ENCODE measurements around the gene GGNBP2. TPM values are rescaled to one million over a fixed set of nuclear protein-coding genes. Genes with fewer than 3 reads are reported as not detected.

The GGNBP2 gene
- total and polyA plus RNA-seq, 2 donors (not counting 1 experiment from before 2014, with no cell fraction given): 77.0 to 81.9 TPM

DNA sequence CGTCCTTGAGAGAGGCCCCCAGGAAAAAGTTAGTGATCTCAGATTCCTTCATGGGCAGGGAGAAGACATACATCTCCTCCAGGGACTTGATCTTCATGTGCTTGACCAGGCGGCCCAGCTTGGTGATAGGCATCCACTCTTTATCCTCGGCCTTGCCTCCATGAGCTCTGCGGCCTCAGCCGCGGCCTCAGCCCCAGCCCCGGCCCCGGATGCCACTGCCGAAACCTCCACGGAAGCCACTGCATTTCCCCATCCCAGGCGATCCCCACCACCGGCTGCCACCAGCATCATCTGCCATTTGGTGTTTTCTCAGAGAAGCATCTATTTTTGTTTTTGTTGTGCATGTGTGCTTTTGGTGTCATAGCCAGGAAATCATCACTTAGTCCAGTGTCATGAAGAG lies 30.3 kb downstream of the GGNBP2 start:
- H4K20me1 ChIP-seq (ENCODE audit: control insufficient read depth, extremely low read depth, insufficient read depth, low read length): no peaks in the 10 kb centered on the region

DNA sequence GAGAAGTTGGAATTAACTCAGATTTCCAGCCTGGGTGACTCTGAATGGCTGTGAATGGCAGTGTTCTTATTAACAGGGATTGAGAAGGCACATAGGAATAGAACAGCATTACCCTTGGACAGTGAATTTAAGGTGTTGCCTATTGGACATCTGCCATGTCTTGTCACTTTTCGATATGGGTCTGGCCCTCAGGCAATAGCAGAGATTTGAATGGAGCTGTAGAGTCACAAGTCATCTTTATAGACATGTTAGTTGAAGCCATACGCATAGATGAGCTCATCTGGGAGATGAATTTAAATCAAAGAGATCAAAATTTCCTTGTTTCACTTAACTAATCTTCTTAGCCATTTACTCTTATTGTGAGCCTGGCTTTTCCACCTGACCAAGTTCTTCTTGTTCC lies 32.1 kb downstream of the GGNBP2 start:
- no peaks in the 10 kb centered on the region for H3K9me3 ChIP-seq (ENCODE audit: control insufficient read depth, insufficient read depth, low read depth, low read length)
- H2AFZ ChIP-seq (ENCODE audit: low read length): no peak overlapping the region
- H3K36me3 ChIP-seq (ENCODE audit: control insufficient read depth, insufficient read depth, low read length): peaks cover 7% of the 10 kb centered on the region
- H3K9ac ChIP-seq (ENCODE audit: insufficient read depth, low read length): no peak overlapping the region
- H4K20me1 ChIP-seq (ENCODE audit: control insufficient read depth, extremely low read depth, insufficient read depth, low read length): no peaks in the 10 kb centered on the region
- no peaks in the 10 kb centered on the region for H3K27me3 ChIP-seq (ENCODE audit: control insufficient read depth, insufficient read depth, low read length)
- no peak for TF ChIP-seq EZH2 (IDR thresholded peaks at IDR 0.05; ENCODE audit: low read length, missing control alignments)
- TF ChIP-seq, protein P1, sequence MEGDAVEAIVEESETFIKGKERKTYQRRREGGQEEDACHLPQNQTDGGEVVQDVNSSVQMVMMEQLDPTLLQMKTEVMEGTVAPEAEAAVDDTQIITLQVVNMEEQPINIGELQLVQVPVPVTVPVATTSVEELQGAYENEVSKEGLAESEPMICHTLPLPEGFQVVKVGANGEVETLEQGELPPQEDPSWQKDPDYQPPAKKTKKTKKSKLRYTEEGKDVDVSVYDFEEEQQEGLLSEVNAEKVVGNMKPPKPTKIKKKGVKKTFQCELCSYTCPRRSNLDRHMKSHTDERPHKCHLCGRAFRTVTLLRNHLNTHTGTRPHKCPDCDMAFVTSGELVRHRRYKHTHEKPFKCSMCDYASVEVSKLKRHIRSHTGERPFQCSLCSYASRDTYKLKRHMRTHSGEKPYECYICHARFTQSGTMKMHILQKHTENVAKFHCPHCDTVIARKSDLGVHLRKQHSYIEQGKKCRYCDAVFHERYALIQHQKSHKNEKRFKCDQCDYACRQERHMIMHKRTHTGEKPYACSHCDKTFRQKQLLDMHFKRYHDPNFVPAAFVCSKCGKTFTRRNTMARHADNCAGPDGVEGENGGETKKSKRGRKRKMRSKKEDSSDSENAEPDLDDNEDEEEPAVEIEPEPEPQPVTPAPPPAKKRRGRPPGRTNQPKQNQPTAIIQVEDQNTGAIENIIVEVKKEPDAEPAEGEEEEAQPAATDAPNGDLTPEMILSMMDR (conservative IDR thresholded peaks at IDR 0.05 in 1 of 2, IDR thresholded peaks at IDR 0.05 in 1 of 2; ENCODE audit: low read depth in 1 of 2, low read length in 2 of 2): no peak
- H3K79me2 ChIP-seq (ENCODE audit: control insufficient read depth, insufficient read depth, low read length): peaks cover 35% of the 10 kb centered on the region
- no peak overlapping the region for H3K4me2 ChIP-seq (ENCODE audit: extremely low read depth, insufficient read depth, low read length)
- no peak for DNase-seq (ENCODE audit: low read depth in 2 of 2)
- H3K27ac ChIP-seq (ENCODE audit: insufficient read depth, low read length): no peak overlapping the region
- no peaks in the 10 kb centered on the region for H3K4me1 ChIP-seq (ENCODE audit: control insufficient read depth, extremely low read depth, insufficient read depth, low read length)
- no peak overlapping the region for H3K4me3 ChIP-seq (replicated peaks in 1 of 4; ENCODE audit: control extremely low read depth in 1 of 4, insufficient read depth in 1 of 4, low read depth in 3 of 4, low read length in 4 of 4)

More for the DNA sequence above, 30.3 kb downstream of the GGNBP2 start:
- H3K4me1 ChIP-seq (ENCODE audit: control insufficient read depth, extremely low read depth, insufficient read depth, low read length): no peaks in the 10 kb centered on the region
- DNase-seq (ENCODE audit: low read depth in 2 of 2): no peak
- peaks cover 7% of the 10 kb centered on the region for H3K36me3 ChIP-seq (ENCODE audit: control insufficient read depth, insufficient read depth, low read length)
- H3K4me3 ChIP-seq (replicated peaks in 1 of 4; ENCODE audit: control extremely low read depth in 1 of 4, insufficient read depth in 1 of 4, low read depth in 3 of 4, low read length in 4 of 4): no peak overlapping the region
- no peaks in the 10 kb centered on the region for H3K27me3 ChIP-seq (ENCODE audit: control insufficient read depth, insufficient read depth, low read length)
- H3K79me2 ChIP-seq (ENCODE audit: control insufficient read depth, insufficient read depth, low read length): peaks cover 40% of the 10 kb centered on the region
- H3K27ac ChIP-seq (ENCODE audit: insufficient read depth, low read length): no peak overlapping the region
- no peak overlapping the region for H2AFZ ChIP-seq (ENCODE audit: low read length)
- H3K9me3 ChIP-seq (ENCODE audit: control insufficient read depth, insufficient read depth, low read depth, low read length): no peaks in the 10 kb centered on the region
- TF ChIP-seq EZH2 (IDR thresholded peaks at IDR 0.05; ENCODE audit: low read length, missing control alignments): no peak
- TF ChIP-seq, protein P1 (conservative IDR thresholded peaks at IDR 0.05 in 1 of 2, IDR thresholded peaks at IDR 0.05 in 1 of 2; ENCODE audit: low read depth in 1 of 2, low read length in 2 of 2): no peak
- no peak overlapping the region for H3K4me2 ChIP-seq (ENCODE audit: extremely low read depth, insufficient read depth, low read length)
- H3K9ac ChIP-seq (ENCODE audit: insufficient read depth, low read length): no peak overlapping the region

DNA sequence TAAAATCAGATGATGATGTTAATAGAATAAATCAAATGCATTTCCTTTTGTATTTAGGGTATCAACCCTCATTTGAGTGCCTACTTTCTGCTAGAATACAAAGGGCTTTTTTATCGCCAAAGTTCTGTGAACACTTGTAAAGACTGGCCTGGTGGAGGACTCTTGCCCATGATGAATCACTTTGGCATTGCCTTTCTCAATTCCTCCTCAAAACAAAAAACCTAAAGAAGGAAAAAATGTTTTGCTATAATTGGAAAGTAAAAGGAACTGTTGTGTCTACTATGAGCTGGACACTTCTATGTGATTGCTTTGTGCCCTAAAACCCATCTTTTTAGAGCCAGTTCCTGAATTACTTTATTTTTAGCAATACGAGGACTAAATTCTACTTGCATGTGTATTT lies 34.0 kb downstream of the GGNBP2 start:
- H3K27ac ChIP-seq (ENCODE audit: insufficient read depth, low read length): no peak overlapping the region
- no peak overlapping the region for H3K9ac ChIP-seq (ENCODE audit: insufficient read depth, low read length)
- peaks cover 6% of the 10 kb centered on the region for H3K36me3 ChIP-seq (ENCODE audit: control insufficient read depth, insufficient read depth, low read length)
- H3K27me3 ChIP-seq (ENCODE audit: control insufficient read depth, insufficient read depth, low read length): no peaks in the 10 kb centered on the region
- no peaks in the 10 kb centered on the region for H3K4me1 ChIP-seq (ENCODE audit: control insufficient read depth, extremely low read depth, insufficient read depth, low read length)
- peak in 1 of 2 donors; percentile 59 for DNase-seq (ENCODE audit: low read depth in 2 of 2)
- no peaks in the 10 kb centered on the region for H3K9me3 ChIP-seq (ENCODE audit: control insufficient read depth, insufficient read depth, low read depth, low read length)
- H3K79me2 ChIP-seq (ENCODE audit: control insufficient read depth, insufficient read depth, low read length): peaks cover 26% of the 10 kb centered on the region
- TF ChIP-seq EZH2 (IDR thresholded peaks at IDR 0.05; ENCODE audit: low read length, missing control alignments): no peak
- TF ChIP-seq, protein P1 (conservative IDR thresholded peaks at IDR 0.05 in 1 of 2, IDR thresholded peaks at IDR 0.05 in 1 of 2; ENCODE audit: low read depth in 1 of 2, low read length in 2 of 2): no peak
- H2AFZ ChIP-seq (ENCODE audit: low read length): no peak overlapping the region
- no peaks in the 10 kb centered on the region for H4K20me1 ChIP-seq (ENCODE audit: control insufficient read depth, extremely low read depth, insufficient read depth, low read length)
- no peak overlapping the region for H3K4me3 ChIP-seq (replicated peaks in 1 of 4; ENCODE audit: control extremely low read depth in 1 of 4, insufficient read depth in 1 of 4, low read depth in 3 of 4, low read length in 4 of 4)
- no peak overlapping the region for H3K4me2 ChIP-seq (ENCODE audit: extremely low read depth, insufficient read depth, low read length)

Measured in fibroblast of lung (primary cell).